Stimulated activated CD4-positive, alpha-beta T cell treated with anti-CD3 and anti-CD28 coated beads, Interleukin-12 subunit alpha, Interleukin-12 subunit beta, amount 100 ng/mL, for 48 hours (primary cell): ENCODE data around the gene KIRREL3.

Source experiments
- DNase-seq, 3 donors: peaks; one replicate each; pipeline ENCODE4 v3.0.0-alpha.2; 2020; ENCODE audit warnings: low read depth in 2 of 3, low spot score in 1 of 3

Gene KIRREL3

DNA sequence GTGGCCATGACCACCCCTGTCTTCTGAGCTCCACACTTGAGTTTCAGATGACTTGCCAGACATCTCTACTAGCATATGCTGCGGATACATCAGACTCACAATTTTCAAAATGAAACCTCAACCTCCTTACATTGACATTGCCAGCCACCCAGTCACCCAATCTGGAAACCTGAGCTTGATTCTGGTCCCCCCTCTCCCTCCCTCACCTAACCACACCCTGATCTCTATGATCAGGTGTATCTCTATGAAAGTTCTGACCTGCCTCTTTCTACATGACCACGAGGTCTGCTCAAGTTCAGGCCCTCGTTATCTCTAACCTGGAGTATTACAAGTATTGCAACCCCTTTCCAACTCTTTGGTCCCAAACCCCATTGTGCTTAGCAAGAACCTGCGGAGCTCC is 254.1 kb downstream of the KIRREL3 start:
- DNase-seq = no peak

DNA sequence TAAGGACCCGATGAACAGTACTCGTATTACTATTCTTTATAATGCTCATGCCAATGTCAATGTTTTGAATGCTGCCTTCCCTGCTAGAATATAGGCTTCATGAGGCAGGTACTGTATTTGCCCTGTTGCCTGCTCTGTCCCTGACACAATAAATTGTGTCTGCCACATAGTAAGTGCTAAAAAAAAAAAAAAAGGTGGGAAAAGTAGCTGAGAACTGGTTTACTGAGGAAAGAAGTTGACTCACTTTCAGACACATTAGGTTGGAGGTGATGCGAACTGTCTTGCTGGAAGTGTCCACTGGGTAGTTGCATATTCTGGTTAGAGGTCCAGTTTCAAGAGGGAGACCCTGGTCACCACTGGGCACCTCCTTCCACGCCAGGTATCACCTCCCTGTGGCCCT is 255.9 kb downstream of the KIRREL3 start:
- no peak for DNase-seq

DNA sequence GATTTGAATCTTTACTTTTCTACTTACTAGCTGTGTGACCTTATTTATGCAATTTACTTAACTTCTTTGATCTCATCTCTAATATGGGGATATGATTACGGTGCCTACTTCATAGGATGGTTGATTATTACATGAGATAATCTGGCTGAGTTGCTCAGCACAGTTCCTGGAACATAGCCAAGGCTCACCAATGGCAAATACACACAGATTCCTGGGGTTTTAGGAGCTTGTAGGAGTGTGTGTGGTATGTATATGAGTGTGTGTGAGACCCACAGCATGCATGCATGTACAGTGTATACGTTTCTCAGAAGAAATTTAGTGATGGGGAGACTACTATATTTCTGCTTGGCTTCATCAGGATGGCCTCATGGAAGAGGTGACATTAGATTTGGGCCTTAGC is 256.9 kb downstream of the KIRREL3 start:
- DNase-seq = no peak

DNA sequence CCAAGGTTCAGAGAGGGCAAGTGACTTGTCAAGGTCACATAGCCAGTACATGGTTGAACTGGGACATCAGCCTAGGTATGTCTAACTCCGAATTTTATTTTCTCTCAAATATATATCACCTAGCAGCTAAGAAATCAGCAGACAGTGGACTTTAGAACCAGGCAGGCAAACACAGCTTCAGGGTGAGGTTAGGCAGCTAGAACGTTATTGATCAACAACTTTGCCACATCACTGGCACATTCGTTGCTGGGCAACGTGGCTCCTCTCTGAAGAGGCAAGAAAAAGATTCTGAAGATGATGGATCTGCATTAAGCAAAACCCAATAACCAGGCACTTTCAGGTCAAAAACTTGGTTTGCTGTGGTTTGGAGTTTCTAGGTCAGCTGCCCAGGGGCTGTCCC is 258.0 kb downstream of the KIRREL3 start:
- DNase-seq = no peak

DNA sequence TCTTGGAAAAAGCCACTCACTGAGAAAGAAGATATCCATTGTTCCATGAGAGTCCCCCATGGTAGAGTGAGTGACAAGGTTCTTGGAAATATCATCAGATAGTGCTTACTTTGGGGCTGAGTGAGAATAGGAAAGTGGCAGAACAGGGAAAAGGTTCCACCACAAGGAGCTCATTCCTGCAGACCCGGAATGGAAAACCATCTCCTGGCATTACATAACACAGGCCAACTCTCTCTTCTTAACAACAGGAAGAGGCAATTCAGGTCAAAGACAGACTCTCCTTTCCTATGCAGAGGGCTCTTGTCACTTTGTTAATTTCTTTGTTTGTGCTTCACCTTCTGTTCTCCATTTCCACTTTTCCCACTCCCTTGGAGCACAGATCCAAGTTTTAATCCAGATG is 259.7 kb downstream of the KIRREL3 start:
- DNase-seq = no peak

DNA sequence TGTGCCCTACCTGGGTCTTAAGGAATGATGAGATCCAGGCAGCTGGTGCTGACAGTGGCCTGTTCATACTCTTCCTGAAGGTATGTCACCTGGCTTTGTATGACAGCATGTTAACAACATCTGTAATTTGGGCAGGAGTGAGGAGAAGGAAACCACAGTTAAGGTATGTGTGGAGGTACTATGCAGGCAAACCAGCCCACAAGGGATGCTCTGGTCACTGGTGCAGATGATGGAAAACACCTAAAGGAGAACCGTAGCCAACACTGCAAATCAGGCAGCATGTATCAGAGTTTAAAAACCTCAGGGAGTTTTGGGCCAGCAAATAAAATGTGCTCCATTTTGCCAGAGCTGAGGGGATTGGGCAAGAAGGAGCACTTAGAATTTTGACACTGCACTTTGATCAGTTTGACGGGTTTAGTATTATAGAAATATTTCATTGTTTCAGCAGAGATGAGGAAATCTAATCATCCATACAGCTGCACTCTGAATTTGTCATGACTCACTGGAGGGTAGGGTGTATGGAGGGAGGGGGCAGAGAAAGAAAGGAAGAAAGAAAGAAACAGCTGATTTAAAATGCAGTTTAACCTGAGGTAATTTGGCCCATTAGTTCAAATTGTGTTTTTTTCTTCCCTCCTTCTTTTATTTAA is 260.9 kb downstream of the KIRREL3 start:
- DNase-seq = no peak

DNA sequence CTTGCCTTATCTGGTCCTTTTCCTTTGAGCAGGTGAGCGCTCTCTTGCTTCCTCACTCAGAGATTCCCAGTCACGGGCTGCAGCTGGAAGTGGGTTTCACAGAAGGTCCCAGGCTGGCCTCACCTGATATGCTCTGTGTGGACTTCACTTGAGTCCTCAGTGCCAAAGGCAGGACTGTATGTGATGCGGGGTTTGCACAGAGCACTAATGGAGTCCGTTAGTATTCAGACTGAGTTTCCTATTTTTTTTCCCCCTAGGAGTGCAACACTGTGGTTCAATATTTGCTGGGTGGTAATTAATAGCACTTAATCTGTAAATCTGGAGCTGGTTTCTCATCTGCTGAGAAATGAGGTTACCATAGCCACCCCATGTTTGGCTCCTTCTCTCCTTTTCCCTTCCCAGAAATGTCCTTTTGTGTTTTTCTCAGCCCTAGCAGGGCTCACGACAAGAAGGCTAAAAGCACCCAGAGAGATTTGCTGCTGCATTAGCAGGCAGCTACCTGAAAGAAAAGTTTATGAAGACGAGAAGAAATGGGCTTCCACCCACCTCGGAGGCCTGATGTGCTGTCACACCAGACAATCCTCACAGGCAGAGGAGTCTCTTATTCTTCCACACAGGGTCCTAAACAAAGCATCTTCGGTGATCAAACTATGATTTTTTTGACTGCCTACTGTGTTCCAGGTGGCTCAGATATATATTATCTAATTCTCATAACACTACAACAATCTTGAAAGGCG is 262.1 kb downstream of the KIRREL3 start:
- no peak for DNase-seq

DNA sequence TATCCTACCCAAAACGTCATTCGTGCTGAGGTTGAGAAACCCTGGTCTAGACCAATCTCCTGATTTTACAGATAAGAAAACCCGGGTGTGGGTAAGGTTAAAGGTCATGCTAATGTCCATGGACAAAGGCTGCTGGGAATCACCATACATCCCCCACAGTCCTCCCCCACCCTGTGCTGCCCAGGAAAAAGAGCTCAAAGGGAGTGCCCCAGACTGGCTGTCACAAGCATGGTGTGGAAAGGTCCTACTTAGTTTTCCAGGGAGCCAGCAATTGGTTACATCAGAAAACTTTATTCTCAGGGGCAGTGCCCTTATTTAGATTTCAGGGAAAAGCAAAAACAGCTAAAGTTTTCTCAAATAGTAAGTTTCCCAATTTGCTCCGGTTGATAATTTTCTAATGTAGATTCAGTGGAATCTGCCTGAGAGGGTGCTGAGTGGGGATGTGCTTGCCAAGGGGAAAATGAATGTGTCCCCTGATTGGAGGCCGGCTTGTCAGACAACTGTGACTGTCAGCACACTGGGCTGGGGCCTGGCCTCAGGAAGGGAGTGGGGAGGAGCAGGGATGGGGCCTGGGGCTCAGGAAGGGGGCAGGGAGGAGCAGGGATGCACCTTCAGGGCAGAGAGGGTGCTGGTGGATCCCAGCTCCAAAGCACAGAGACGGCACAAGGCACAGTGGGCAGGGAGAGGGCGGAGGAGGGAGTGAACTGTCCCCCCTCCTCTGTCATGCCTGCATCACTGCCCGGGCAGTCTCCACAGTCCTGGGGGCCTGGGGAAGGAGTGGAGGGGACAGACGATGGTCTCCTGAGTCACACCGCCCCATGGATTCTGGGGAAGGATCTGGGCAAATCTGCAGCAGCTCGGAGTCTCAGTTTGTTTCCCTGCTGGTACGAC is 263.6 kb downstream of the KIRREL3 start:
- no peak for DNase-seq

DNA sequence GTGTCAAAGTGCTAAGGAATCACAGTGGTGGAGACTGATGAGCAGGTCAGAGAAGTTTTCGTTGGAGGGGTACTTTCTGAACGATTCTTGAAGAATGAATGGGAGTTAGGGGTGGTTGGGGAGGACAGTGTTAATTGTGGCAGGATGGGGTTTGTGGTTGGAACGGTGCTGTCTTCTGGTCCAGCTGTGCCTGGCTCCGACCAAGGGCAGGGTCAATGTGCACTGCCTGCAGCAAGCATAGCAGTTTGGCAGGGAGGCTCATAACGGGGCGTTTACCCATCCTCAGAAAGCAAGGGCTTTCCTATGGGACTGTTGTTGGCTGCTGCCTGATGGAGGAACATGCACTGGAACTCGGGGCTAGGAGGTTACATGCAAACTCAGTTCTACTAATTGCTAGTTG is 265.8 kb downstream of the KIRREL3 start:
- DNase-seq = no peak

DNA sequence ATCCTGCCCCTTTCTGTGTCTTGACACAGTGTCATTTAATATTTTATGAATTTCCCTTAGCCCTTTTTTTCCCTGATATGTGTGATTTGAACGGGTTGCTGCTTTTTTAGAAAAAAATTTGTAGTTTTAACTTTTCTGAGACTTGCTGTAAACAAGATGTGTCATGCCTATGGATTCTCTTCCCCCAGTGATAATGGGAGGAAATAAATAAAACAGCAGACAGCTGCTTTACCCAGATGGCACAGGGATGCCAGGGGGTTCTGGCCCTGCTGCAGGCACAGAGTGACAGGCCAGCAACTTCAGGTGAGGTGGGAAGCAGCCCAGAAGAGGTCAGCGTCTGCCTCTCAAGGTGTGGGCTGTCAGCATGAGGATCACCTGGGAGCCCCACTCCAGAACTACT is 266.9 kb downstream of the KIRREL3 start:
- DNase-seq = no peak

DNA sequence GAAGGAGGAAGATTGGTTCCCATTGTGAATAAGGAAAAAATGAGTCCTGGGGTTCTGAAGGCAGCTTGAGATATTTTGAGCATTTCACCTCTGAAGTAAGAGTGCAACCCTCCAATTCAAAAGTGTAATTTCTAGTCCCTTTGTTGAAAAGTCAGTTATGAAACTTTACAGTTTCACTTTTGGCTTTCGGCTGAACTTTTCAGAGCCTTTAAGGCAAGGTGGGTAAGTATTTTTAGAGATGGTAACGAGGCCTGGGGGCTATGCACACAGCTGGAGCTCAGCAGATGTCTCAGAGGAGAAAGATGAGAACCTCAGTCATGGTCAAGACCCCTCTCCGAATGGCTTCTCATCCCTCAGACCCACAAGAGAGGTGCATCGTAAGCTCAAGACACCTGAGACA is 267.6 kb downstream of the KIRREL3 start:
- no peak for DNase-seq

DNA sequence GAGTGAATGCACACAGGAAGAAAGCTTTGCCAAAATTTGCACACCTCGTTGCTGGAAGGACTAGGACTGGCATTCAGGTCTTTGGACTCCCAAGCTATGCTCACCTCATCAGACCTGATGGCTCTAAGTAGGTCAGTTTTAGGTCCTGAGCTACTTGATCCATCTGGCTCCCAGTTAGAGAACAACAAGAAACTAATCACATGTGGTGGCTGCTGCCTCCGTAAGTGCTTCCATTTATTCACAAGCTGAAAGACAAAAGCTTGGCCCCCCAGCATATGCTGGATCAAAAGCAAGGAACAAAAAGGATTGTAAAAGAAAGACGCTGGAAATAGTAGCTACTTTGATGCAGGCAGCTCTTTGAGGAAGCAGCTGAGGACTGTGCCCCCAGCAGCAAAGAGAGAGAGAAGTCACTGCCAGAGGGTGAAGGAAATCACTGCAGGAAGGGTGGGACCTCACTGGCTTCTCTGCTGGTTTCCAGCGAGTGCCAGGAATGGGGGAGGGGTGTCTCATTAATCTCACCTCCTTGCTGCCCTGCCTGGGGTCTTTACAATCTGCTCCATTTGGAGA is 268.9 kb downstream of the KIRREL3 start:
- no peak for DNase-seq

DNA sequence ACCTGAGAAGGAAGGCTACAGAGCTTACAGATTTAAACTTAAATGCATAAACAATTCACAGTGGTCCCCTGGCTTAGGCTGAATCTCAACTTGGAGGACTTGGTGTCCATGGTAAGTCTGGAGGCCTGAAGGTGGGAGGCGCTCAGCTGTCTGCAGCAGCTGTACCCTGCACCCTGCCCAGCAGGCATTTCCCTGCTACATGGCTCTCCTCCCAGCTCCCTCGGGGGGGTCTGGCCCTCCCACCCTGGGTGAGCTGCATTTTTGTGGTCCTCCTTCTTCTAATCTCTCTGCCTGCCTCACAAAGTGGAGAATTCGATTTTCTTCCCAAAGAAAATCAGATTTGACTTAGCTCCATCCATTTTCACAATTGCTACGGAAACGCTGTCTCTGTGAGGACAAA is 273.2 kb downstream of the KIRREL3 start:
- DNase-seq = no peak

DNA sequence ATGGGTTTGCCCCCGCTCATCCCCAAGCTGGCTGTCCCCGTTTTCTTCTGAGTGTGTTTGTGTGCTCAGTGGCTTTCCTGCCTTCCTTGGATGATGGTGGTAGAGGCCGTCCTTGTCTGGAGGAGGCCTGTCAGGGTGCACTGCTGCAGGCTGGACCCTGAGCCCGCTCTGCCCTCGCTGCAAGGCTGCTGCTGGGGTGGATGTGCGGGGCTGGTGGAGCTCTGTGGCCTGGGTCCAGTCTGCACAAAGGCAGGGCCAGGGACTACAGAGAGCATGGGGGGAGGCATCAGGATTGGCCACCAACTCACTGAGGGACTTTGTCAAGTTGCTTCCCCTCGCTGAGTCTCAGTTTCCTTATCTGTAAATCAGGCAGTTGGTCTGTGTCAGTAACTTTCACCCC is 275.0 kb downstream of the KIRREL3 start:
- no peak for DNase-seq

DNA sequence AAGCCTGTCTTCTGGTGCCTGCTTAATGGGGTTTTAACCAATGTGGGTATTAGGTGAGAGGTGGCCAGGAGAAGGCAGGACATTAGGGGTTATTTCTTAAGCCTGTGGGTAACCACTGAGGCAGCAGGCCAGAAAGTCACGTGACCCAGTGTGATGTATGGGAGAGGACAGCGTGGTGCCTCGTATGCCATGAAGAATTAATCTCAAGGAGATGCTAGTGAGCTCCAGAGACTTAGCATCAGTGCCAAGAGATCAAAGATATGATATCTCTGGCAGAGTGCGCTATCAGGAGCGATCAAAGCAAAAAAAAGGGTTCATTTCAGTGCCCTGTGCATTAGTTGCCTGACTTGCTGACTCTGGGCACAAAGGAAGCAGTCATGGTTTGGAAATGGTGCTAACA is 275.5 kb downstream of the KIRREL3 start:
- DNase-seq = no peak

DNA sequence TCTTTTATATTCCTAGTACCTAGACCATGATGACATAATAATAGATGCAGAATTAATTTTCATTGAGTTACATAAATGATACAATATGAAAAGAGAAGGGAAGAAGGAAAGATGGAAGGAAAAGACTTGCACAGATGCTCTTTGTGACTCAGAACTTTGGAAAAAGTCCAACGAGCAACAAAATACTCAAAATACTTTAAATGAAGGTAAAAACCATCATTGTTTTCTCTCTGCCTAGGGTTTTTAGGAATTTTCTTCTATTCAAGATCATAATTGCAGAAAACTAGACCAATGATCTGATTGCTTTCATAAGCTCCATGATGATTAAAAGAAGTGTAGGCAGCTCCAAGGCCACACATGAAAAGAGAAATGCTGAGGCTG is 276.9 kb downstream of the KIRREL3 start:
- DNase-seq = no peak

DNA sequence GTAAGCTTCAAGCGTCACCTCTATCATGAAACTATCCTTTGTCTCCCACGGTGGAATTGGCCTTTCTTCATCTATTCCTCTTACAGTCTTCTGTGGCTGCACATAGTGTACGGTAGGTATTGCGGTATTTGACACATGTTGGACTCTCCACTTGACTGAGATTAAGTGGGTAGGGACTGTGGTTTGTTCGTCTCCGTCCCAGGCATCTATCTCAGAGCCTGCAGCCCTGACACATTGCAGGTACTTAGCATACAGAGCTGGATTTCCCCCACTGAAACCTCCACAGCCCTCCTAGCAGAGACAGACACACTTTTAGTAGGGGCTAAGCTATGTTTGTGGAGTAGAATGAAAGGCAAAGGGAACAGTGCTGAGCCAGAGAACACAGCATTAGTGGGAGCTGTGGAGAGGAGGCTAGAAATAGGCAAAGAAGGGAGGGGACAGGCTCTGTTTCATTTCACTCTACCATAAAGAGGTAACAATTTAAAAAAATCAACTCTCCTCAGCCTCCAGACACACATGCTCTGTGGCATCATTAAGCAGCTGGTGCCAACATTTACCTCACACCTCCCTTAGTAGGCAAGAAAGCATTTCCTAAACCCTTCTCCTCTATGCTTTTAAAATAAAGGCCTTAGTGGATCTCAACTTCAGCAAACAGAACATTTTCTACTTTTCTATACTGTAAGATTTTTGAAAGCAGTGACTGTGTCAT is 277.5 kb downstream of the KIRREL3 start:
- DNase-seq = no peak

DNA sequence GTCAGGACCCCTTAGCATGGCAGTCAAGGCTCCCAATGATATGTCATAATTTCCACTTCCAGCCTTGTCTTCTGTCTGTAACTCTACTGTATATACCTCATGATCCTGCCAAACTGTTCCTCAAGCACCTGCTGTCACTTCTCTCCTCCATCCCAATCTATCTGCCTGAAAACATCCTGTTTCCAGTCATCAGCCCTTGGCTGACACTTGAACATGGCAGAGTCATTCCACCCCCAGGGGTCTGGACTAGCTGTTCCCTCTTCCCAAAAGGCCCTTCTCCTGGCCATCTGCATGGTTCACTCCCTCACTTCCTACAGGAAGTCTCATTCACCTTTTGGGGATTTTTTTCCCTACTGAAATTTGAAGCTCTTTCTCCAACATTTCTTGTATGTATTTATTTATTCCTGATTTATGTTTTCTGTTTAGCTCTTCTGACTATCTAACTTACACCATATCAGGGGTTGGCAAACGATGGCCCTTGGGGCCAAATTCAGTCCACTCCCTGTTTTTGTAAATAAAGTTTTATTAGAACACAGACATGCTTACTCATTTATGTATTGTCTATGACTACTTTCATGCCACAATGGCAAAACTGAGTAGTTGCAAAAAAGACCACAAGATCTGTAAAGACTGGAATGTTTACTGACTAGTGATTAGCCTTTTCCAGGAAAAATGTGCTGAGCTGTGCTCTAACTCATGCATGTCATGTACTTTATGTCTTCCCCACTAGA is 278.4 kb downstream of the KIRREL3 start:
- no peak for DNase-seq

DNA sequence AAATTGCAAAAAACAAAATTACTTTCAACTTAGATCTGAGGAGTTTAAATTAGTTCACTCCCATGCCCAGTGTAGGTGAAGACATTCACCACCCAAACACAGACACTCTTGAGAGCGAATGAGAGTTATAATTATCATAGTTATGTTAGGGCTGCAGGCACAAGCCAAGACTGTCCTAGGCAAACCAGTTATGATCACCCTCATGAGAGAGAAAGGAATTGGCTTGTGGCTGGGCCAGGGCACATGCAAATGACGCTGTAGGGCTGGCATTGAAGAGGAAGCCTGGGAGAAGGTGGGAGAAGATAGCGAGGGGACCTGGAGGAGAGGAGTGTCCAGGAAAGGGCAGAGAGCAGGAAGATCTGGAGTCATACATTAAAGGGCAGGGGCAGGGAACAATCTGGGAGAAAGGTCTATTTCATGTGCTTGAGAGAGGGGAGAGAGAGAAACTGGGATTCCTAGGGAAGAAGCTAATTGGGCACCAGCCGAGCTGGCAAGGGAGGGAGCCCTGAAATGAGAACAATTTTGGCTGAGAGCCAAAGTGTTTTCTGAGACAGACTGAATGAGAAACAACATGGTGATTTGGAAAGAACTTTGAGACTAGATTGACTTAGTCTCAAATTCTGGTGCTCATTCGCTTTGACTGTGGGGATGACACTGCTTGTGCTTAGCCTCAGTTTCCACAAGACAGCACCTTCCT is 279.9 kb downstream of the KIRREL3 start:
- DNase-seq = no peak

DNA sequence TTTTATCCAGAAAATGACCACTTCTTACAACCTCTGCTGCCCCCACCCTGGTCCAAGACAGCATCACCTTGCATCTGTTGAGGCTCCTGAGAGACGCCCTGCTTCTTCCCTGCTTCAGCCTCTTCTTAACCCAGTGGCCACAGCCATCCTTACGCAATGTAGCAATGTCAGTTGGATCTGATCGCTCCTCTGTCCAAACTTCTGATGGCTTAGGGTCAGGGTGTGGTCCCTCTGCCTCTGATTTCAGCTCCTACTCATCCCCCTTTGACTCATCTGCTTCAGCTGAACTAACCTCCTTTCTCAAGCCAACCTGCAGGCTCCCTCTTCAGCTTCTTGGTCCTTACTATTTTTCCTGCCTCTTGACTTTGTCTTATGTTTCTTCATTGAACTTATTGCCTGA is 280.8 kb downstream of the KIRREL3 start:
- no peak for DNase-seq
